DOHH2 (cell line): ENCODE measurements around the gene PRR14L.

Source experiments
- H3F3A ChIP-seq: fragments of 200-600 bp; sonication (generic), shearing (Covaris generic); 2 replicates; pipeline ENCODE4 v1.6.0; 2016; ENCODE audit warnings: antibody characterized with exemption, mild to moderate bottlenecking; ENCODE audit not compliant: control insufficient read depth, insufficient read depth
- H3K27ac ChIP-seq: fragments of 200-600 bp; sonication (generic); 2 replicates; pipeline ENCODE4 v1.5.1; 2014; ENCODE audit warnings: low read depth, mild to moderate bottlenecking, low read length, moderate library complexity
- H3K27me3 ChIP-seq: fragments of 200-600 bp; sonication (generic); 2 replicates; pipeline ENCODE4 v1.6.1; 2014; ENCODE audit warnings: mild to moderate bottlenecking, low read length, mixed read lengths; ENCODE audit not compliant: control insufficient read depth
- H3K36me3 ChIP-seq: fragments of 200-600 bp; sonication (generic); 2 replicates; pipeline ENCODE4 v1.6.1; 2014; ENCODE audit warnings: mild to moderate bottlenecking, low read length, moderate library complexity, mixed read lengths; ENCODE audit not compliant: control insufficient read depth
- H3K4me1 ChIP-seq: fragments of 200-600 bp; sonication (generic); 2 replicates; pipeline ENCODE4 v1.6.1; 2014; ENCODE audit warnings: mild to moderate bottlenecking, low read length, mixed read lengths; ENCODE audit not compliant: control insufficient read depth
- H3K4me2 ChIP-seq: fragments of 200-600 bp; sonication (generic); 2 replicates; pipeline ENCODE4 v1.6.0; 2014; ENCODE audit warnings: mild to moderate bottlenecking, low read length, moderate library complexity
- H3K4me3 ChIP-seq: fragments of 200-600 bp; sonication (generic); 2 replicates; pipeline ENCODE4 v1.5.1; 2014; ENCODE audit warnings: mild to moderate bottlenecking, low read length, mixed read lengths
- H3K79me2 ChIP-seq: fragments of 200-600 bp; sonication (generic); 2 replicates; pipeline ENCODE4 v1.6.1; 2014; ENCODE audit warnings: mild to moderate bottlenecking, low read length, mixed read lengths; ENCODE audit not compliant: control insufficient read depth
- H3K9me2 ChIP-seq: fragments of 200-600 bp; sonication (generic); replicated peaks from 2 replicates; pipeline ENCODE4 v1.6.1; 2014; ENCODE audit warnings: mild to moderate bottlenecking, low read length, mixed read lengths; ENCODE audit not compliant: control insufficient read depth
- H3K9me3 ChIP-seq: fragments of 200-600 bp; sonication (generic); 2 replicates; pipeline ENCODE4 v1.6.1; 2014; ENCODE audit warnings: antibody characterized with exemption, low read length, mixed read lengths; ENCODE audit not compliant: control insufficient read depth, insufficient read depth
- H4K20me1 ChIP-seq: fragments of 200-600 bp; sonication (generic); 2 replicates; pipeline ENCODE4 v1.6.0; 2014; ENCODE audit warnings: low read depth, mild to moderate bottlenecking, antibody characterized with exemption, low read length, moderate library complexity; ENCODE audit not compliant: control insufficient read depth, insufficient read depth
- CTCF ChIP-seq: fragments of 200-600 bp; sonication (generic); IDR thresholded peaks from one replicate; pipeline ENCODE4 v1.5.1; 2014; ENCODE audit warnings: antibody characterized with exemption, mild to moderate bottlenecking, low read depth, low read length; ENCODE audit not compliant: poor library complexity, severe bottlenecking
- EZH2phosphoT487 ChIP-seq: fragments of 200-600 bp; sonication (generic); IDR thresholded peaks from 2 replicates; pipeline ENCODE4 v1.6.1; 2017; ENCODE audit warnings: borderline replicate concordance, mild to moderate bottlenecking, antibody characterized with exemption, low read length, moderate library complexity, mixed read lengths

PRR14L gene

GRCh38 chr22:31639436-31640039 lies 110.4 kb downstream of the PRR14L start:
- Histone ChIP-seq H3K4me2 (peak overlapping the region; percentile 77), H3K4me1 (peaks cover 60% of the 10 kb centered on the region)

GRCh38 chr22:31637891-31638618 lies 111.9 kb downstream of the PRR14L start:
- Histone ChIP-seq H3K27me3 (no peaks in the 10 kb centered on the region), H3F3A (peaks cover 7% of the 10 kb centered on the region), H3K27ac (peak overlapping the region; percentile 76), H3K9me2 (no peaks in the 10 kb centered on the region), H4K20me1 (no peaks in the 10 kb centered on the region), H3K4me1 (peaks cover 75% of the 10 kb centered on the region), H3K36me3 (peaks cover 6% of the 10 kb centered on the region; the same call in 1 of the 2 replicates), H3K4me3 (peak overlapping the region; percentile 72), H3K79me2 (peaks cover 76% of the 10 kb centered on the region), H3K9me3 (no peaks in the 10 kb centered on the region), H3K4me2 (peak overlapping the region; percentile 77)
- TF ChIP-seq EZH2phosphoT487 (no peak), CTCF (no peak)

More at GRCh38 chr22:31639436-31640039, 110.4 kb downstream of the PRR14L start:
- H4K20me1 ChIP-seq = no peaks in the 10 kb centered on the region
- H3K79me2 ChIP-seq = peaks cover 63% of the 10 kb centered on the region
- H3K9me3 ChIP-seq = no peaks in the 10 kb centered on the region
- TF ChIP-seq EZH2phosphoT487 = no peak
- TF ChIP-seq CTCF = no peak
- peaks cover 7% of the 10 kb centered on the region for H3F3A ChIP-seq
- no peaks in the 10 kb centered on the region for H3K9me2 ChIP-seq
- peak overlapping the region; percentile 5; the same call in 1 of the 2 replicates for H3K27ac ChIP-seq
- no peaks in the 10 kb centered on the region for H3K27me3 ChIP-seq
- H3K4me3 ChIP-seq = peak overlapping the region; percentile 72; the same call in 1 of the 2 replicates
- H3K36me3 ChIP-seq = peaks cover 4% of the 10 kb centered on the region; the same call in 1 of the 2 replicates

GRCh38 chr22:31637447-31637890 lies 112.5 kb downstream of the PRR14L start:
- H3K9me2 ChIP-seq = no peaks in the 10 kb centered on the region
- H3K4me3 ChIP-seq = peak overlapping the region; percentile 72
- peaks cover 81% of the 10 kb centered on the region for H3K4me1 ChIP-seq
- H3F3A ChIP-seq = peaks cover 11% of the 10 kb centered on the region
- peak overlapping the region; percentile 77 for H3K4me2 ChIP-seq
- no peaks in the 10 kb centered on the region for H3K27me3 ChIP-seq
- H3K9me3 ChIP-seq = no peaks in the 10 kb centered on the region
- peaks cover 12% of the 10 kb centered on the region for H3K36me3 ChIP-seq
- H4K20me1 ChIP-seq = no peaks in the 10 kb centered on the region
- peak overlapping the region; percentile 76 for H3K27ac ChIP-seq
- TF ChIP-seq CTCF (peak; percentile 26), EZH2phosphoT487 (no peak)
- H3K79me2 ChIP-seq = peaks cover 81% of the 10 kb centered on the region
